RWPE2 (cell line): Measurements from ENCODE around the gene SSR2.

Experiments
- ATAC-seq: fragments of 200-7000 bp; cut with Tn5 transposase; 3 replicates; pipeline ENCODE4 v1.9.1; 2021; ENCODE audit warnings: low read depth
- DNase-seq: peaks from one replicate; pipeline ENCODE4 v3.0.0-alpha.2; 2020; ENCODE audit warnings: low spot score
- H3K27ac ChIP-seq: fragments of 450-650 bp; 2 replicates; pipeline ENCODE4 v1.5.1; 2017; ENCODE audit warnings: mild to moderate bottlenecking; ENCODE audit not compliant: poor library complexity, severe bottlenecking
- H3K27me3 ChIP-seq: fragments of 250-450 bp; sonication (Bioruptor Pico); 2 replicates; pipeline ENCODE4 v1.5.1; 2021; ENCODE audit warnings: mild to moderate bottlenecking, moderate library complexity; ENCODE audit not compliant: insufficient read depth, poor library complexity, severe bottlenecking
- H3K36me3 ChIP-seq: fragments of 250-450 bp; sonication (Bioruptor Pico); 2 replicates; pipeline ENCODE4 v1.5.1; 2020; ENCODE audit warnings: low read depth, mild to moderate bottlenecking, moderate library complexity
- H3K4me1 ChIP-seq: fragments of 250-450 bp; sonication (Bioruptor Pico); 2 replicates; pipeline ENCODE4 v1.5.1; 2021; ENCODE audit warnings: mild to moderate bottlenecking, moderate library complexity; ENCODE audit not compliant: insufficient read depth, poor library complexity, severe bottlenecking
- H3K4me3 ChIP-seq: fragments of 250-450 bp; sonication (Bioruptor Pico); 2 replicates; pipeline ENCODE4 v1.5.1; 2021; ENCODE audit warnings: mild to moderate bottlenecking, moderate library complexity; ENCODE audit not compliant: severe bottlenecking
- H3K9me3 ChIP-seq: fragments of 250-450 bp; sonication (Bioruptor Pico); 2 replicates; pipeline ENCODE4 v1.5.1; 2021; ENCODE audit warnings: mild to moderate bottlenecking, moderate library complexity; ENCODE audit not compliant: severe bottlenecking
- CTCF ChIP-seq: fragments of 450-650 bp; IDR thresholded peaks from one replicate; pipeline ENCODE4 v1.5.1; 2017; ENCODE audit warnings: mild to moderate bottlenecking, moderate library complexity; ENCODE audit not compliant: poor library complexity, severe bottlenecking

SSR2 gene

GRCh38 chr1:155960081-155960745 is 60.5 kb downstream of the SSR2 start:
- TF ChIP-seq CTCF = no peak
- DNase-seq (no peak), ATAC-seq (no peak)
- no peak overlapping the region for H3K4me3 ChIP-seq
- H3K27me3 ChIP-seq = no peaks in the 10 kb centered on the region
- no peaks in the 10 kb centered on the region for H3K9me3 ChIP-seq
- peaks cover 22% of the 10 kb centered on the region for H3K4me1 ChIP-seq
- peaks cover 95% of the 10 kb centered on the region for H3K36me3 ChIP-seq
- peak overlapping the region; percentile 86 for H3K27ac ChIP-seq
